SIG-M5 treated with dmso at 0.1 percent for 504 hours (cell line): ENCODE results near the gene NBEA.

Source experiments
- DNase-seq: peaks from one replicate; lab custom pipeline; 2025; ENCODE audit not compliant: unreplicated experiment; lab: John Stamatoyannopoulos, UW

Gene NBEA

DNA sequence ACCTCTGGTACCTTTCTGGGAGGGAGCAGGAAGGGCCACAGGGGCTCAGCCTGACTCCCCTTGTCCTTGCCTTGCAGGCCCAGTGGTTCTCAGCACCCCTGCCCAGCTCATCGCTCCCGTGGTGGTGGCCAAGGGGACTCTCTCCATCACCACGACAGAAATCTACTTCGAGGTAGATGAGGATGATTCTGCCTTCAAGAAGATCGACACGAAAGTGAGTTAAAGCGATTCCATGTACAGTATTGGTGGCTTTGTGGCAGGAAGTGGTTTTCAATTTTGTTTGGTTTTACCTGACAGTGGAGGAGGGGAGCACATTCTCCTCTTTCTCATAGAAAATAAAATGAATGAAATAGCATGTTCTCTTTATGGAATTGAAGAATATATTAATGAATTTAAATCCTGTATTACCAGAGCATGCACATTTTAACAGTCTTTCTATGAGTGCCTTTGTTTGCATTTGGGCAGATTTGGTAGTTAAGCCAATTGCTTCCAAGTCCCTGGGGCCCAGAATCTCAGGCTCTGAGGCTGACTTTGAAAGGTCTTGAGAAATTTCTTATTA lies 530.3 kb downstream of the NBEA start:
- no peak for DNase-seq

DNA sequence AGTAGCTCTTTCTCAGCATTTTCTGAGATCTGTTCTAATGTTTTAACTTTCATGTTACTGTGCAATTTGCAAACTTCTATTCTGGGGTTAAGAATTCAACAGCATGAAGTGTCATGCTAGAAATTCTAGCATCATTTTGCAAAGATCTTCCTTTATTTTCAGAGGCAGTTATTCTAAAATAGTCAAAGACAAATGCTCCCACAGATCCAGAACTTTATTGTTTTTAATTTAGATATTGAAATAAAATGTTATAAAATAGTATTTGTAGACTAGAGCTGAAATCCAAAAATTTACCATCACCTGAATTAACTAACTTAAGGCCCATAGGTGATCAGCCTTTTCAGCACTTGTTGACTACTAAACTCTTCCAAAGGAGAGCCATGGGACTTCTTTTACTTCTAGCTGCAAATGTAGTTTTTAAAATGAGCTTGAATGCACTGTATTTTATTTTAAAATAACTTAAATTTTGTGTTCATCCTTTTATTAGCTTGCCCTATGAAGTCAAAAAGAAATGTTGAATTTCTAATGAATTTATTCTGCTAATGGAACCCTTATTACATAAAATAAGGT lies 531.2 kb downstream of the NBEA start:
- DNase-seq: no peak

DNA sequence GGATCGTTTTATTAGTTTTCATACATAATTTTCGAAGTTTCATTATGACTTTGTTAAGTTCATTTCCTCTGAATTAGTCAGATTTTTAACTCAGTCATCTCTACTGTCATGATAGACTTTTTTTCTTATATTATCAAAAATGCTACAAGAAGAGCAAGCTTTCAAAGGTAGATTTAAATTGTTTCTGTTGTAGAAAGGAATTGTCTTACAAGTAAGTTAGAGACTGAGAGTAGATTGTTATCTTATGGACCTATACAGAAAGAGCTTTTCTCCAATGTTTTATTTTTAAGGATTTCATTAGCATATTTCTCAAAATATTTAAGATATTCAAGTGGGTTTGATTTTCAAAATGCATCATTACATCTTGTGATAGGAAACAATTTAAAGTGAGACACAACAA lies 531.7 kb downstream of the NBEA start:
- no peak for DNase-seq

DNA sequence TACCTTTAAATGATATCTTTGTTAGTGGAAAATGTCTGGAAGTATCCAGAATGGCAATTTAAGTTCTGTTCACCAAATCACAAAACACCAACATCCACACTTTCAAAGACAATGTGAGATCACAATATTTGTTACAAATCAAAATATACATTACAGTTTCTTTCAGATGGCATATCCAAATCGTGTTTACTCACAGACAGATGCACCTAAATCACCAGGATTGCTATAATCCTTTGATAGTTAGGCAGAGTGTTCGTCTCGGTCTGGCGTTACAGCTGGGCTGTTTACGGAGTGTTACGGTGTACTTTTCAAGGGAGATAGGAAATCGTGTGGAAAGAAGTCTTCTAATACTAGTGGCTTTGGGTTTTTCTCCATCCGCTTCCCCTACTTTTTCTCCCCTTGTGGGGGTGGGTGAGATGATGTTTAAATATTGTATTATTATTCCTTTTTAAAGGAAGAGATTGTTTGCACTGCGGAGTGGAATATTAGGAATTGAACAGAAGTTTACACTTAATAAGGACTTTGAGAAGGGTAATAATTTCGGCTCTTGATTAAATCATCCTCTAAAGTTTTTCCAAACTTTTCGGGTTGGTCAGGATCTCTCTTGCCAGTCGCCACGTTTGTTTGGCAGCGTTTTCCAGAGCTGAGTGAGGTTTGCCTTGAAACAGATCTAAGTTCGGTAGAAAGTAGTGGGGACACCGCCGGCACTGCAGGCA lies 532.6 kb downstream of the NBEA start:
- DNase-seq: no peak

DNA sequence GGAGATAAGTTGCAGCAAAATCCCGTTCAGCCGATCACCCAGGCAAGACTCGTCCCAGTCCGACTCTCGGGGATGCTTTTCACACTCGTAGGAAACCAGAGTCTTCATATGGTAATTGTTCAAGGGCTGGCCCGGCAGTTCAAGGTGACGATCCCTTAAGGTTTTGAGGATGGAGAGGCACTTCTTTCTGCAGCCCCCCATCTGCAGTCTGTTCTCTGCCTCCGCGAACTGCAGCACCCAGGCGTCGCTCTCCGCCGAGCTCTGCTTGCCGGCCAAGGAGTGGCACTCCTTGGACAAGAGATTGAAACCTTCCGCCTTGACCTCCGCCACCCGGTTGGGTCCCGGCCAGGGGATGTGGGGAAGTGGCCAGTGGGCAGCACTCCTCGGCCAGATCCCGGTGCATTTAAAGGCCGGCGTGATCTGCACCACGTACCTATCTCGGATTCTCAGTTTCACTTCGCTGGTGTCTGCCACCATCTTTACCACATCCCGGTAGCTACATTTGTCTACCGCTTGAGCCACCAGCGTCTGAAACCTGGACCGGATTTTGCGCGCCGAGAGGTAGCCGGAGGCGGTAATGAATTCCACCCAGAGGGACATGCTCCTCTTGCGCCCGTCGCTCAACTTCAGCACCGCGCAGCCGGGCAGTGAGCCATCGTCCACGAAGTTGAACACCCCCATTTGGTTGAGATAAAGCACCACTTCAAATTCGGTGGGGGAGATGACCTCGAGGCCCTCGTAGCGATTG lies 533.3 kb downstream of the NBEA start:
- DNase-seq: no peak

DNA sequence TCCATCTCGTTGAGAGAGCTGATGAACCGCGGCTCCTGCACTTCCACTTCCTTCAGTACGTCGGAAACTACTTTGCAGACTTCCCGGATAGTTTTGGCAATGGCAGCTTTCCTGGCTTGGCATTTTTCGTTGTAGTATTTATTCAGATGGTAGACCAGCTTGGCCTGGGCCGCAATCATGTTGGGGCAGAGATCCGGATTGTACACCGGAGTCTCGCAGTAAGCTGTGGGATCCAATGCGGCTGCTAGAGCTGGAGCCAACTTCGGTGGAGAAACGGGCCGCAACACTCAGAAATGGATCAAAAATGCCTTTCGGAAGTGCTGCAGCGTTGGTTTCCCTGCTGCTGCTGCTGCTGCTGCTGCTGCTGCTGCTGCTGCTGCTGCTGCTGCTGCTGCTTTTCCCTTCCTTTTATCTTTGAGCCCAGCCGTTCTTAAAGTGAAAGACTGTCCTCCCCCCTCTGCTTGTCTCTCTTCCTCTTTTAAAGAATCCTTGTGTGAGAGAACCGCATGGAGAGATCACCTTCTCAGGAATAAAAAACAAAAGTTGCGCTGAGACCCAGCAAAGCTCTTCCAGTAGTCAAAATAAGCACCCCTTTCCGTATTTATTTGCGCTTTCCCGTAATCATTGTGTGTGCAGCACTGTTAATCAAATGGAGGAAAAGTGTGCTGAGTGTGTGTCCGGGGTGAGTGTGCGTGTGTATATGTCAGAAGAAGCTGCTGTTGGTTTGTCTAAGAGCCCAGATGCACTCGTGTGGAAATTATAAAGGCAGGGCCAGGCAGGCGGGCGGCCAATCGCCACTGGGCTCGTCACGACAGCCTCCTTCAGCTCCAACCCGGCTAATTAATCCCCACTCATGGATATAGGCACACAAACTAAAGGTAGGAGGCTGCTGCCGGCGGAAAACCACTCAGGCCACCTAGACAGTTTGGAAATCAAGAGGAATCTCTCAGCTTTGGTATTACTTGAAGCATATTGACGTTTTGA lies 534.2 kb downstream of the NBEA start, which contains the start of gene MAB21L1:
Gene MAB21L1 (minus strand): TSS at position 730 of the 984 bp plus-strand sequence. CDS start 551 bp downstream, at position 179.
- peak; percentile 31 for DNase-seq

DNA sequence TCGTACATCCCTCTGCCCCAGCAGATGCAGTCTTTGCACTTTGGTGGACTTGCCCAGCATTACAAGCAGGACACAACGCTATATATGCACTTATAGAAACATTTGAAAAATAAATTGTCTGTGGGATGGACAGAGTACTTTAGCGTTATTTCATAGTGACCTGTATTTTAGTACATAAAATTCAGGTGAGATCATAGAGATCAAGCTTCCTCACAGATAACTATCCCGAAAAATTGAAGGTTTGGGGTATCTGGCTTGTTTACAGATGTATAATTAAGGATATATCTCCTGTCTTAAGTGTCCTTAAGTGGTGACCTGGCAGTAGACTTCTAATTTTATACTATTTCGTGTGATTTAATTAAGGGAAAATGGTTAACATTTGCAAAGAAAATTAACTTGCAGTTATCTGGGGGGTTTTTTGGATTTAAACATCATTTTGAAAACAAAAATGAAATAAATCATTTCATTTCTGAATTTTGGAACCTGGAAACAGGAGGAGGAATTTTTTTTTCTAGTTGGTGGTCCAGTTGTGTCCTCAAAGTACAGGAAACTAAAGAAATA lies 535.4 kb downstream of the NBEA start:
- DNase-seq: no peak

DNA sequence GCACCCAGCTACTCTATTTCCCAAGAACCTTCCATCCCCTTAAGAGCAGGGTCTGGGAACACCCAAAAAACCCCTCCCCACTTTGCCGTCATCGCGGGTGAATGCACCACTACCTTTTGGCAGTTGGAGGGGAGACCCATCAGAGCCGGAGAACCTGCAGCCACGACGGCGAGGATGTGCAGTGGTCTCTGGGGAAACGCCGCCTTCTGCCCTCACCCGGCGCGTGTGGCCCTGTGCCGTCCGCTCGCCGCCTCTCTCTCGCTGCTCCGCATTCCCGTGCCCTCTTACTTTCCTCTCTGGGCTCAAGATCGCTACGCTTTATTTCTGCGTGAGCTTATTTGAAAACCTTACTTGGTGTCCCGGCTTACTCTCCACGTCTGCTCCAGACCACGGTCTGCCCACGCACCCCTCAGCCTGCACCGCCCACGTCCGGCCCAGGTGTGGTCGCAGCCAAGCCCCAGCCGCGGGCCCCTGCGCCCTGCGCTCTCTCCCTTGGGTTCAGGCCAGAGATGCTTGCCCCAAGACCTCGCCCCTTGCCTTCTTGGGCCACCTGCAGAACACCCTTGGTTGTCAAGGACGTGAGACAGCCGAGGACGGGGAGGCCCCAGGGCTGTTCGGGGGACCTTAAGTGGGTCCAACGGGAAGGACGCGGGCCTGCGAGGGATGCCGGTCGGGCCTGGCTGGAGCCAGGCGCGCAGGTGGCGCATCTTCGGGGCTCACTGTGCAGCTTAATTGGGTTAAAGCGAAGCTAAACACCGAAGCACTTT lies 536.4 kb downstream of the NBEA start:
- no peak for DNase-seq

DNA sequence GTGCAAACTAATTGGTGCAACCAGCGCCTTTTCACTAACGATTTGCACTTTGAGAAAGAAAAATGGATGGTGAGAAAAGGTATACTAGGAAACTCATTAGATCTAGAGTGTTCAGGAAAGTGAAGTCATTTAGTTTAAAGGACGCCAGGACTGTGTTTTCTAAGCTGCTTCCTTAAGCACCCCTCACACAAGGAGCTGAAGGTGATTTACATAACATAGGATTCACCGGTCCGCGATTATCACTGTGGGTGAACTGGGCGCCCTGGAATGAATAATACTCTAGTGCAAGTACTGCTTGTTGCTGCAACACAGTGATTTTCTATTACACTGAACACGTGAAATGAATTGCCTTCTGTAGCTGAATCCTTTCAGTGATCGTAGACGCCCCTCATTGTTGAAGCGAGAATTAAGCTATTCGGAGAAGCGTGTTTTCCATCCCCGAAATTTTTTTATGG lies 537.0 kb downstream of the NBEA start:
- DNase-seq: no peak

DNA sequence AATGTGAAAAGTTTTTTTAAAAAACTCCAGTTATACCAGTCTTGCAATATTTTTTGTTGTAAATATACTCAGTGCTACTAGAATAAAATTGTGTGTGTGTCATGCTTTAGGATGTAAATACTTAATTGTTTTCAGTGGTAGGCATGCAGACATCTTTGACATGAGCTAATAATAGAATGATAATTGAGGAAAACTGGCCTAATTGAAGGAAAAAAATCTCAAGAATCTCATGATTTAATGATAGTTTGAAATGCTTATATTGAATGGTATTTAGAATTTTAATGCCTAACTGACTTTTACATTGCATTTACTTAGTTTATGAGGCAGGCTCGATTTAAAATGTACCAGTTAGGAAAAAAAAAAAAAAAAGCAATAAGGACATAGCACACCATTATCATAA lies 537.6 kb downstream of the NBEA start:
- no peak for DNase-seq

DNA sequence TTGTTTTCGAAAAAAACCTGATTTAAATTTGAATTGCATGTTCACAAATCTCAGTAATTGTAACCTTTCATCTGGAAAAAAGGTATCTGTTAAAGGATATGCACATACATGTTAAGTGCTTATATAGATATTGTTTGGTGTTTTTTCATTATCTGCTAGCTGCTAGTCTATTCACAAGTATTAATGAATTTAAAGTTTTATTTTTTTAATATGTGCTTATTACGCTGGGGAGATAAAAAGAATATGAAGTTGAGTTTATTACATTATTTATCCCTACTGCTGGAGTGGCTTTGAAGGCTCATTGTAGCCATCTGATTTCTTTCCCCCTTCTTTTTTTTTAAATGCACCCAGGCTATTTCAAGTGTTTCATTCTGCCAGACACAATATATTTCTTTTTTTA lies 538.3 kb downstream of the NBEA start:
- DNase-seq: no peak

DNA sequence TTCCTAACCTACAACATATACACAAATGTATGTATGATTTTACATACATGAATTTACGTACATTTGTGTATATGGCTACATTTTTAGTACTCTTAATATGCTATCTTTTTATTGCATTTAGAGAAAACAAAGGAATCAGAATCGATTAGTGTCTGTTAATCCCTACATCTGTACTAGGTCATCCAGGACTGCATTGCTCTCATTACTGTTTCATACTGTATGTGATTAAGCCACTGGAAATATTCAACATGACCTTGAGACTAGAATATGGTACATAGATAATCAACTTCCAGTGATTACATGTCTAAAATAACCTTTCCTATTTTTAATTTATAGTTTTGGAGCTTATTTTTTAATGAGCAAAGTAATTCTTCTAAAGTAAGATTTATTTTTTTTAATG lies 539.7 kb downstream of the NBEA start:
- DNase-seq: no peak

DNA sequence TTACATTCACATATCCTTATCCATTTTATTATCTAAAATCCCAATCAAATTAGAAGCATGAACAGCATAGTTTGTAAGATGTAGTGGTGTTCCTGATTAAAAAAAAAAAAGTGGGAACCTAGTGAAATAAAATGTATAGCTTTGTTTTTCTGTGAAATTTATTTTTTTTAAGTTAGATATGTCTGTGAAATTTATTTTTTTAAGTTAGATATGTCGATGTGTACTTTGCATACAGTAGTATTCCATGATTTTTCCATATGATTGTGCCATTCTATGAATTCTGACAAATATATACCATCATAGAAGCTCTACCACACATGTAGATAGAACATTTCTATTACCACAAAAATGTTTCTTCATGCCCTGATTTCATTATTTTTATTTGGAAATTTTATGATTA lies 540.5 kb downstream of the NBEA start:
- no peak for DNase-seq

DNA sequence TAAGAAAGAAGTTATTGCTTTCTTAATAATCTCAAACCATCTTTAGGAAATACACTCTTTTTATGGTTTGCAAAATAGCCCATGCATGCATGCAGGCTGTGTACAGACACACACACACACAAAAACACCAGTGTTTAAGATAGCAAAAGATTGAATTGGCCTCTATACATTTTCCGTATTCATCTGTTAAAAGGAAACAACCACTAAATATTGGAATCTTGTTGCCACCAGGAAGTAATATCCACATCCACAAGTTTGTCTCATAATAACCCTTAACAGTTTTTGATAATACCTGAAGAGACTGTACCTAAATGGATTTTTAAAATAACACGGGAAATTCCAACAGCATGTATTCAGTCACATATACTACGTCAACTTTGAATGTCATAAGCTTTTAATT lies 541.7 kb downstream of the NBEA start:
- no peak for DNase-seq

DNA sequence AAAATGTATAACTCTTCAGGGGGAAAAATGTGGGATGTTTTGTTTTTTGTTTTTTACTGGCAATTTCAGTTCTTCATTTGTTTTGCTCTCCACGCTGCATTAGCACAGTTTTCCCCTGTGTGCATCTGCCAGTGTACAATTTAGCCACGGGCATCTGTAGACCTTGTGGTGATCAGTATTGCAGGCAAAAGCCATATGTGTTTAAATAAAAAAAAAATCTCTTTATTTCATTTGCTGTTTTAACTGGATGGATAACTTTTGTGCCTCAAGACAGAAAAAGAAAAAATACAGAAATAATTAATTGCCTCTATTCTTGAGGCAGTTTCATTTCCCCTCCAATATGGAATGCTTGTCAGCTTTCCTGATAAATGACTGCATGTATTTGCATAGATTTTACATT lies 542.3 kb downstream of the NBEA start:
- DNase-seq: no peak

DNA sequence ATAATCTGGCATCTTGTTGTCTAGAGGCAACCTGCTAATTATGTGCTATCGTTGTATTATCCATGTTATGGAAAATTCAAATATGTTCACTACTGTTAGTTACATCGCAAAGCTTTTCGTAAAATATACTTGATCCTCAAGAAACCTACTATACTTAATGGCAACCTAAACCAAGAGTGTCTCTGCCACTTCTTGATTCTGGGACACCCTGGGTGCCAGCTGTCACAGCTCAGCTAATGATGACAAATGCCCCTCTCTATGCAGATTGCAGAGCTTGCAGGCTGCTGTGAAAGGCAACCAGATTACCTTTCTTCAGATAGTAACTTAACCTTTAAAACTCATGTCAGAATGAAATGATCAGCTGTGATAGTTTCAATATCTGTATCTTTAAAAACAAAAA lies 543.4 kb downstream of the NBEA start:
- DNase-seq: no peak

DNA sequence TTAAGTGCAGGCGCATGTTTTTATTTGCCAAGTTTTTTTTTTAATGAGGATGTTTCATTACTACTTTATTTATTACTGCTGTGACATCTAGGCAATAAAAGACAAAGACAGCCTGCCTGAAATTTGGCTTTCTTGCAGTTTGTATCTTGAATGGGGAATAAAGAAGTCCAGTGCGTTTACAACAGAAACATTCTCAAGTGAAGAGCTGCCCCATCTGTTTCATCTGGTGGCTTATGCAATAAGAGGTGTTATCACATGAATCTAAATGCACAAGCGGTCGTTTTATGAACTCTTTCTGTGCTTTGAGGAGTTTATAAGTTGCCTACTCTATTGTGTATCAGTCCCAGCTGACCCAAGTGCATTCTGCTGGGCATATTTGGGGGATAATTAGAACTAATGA lies 547.0 kb downstream of the NBEA start:
- no peak for DNase-seq

DNA sequence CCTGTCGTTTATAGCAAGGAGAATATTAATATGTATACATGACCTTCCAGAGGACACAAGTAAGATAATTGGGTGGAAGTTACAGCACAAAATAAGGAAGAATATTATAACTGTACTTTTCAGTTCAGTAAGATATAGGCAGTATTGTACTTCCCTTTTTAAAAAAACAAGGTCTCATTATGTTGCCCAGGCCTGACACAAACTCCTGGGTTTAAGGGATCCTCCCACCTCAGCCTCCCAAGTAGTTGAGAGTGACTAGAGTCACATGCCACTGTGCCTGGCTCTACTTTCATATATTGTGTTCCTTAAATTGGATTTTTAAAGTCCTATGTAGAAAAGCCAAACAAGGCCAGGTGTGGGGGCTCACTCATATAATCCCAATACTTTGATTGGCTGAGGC lies 553.9 kb downstream of the NBEA start:
- DNase-seq: no peak

DNA sequence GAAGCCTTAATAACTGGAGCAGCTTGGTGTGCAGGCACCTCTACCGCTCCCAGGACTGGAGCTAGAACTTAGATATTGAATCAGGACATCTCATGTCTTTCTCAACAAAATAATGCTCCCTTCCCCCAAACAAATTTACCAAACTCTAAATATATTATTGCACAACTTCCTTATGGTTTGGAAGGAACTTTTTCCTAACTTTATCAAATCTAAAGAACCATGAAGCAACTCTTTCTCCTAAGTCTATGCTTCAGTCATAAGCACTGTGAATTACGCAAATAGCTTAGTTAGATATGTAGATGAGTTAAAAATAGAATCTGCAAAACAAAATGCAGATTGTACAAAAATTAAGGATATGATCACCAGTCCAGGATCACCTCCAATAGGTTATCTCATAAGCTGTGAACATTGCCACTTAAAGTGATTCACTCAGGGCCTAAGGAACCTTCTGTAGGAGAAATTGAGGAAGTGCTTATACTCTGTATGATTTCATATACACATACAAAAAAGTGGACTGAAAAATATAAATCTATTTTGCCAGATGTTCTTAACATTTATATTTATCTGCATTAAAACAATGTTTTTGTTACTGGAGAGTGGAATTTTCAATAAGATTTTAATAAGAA lies 554.8 kb downstream of the NBEA start:
- DNase-seq: peak; percentile 36
